ENCODE data around the gene CACNB4.

DNA sequence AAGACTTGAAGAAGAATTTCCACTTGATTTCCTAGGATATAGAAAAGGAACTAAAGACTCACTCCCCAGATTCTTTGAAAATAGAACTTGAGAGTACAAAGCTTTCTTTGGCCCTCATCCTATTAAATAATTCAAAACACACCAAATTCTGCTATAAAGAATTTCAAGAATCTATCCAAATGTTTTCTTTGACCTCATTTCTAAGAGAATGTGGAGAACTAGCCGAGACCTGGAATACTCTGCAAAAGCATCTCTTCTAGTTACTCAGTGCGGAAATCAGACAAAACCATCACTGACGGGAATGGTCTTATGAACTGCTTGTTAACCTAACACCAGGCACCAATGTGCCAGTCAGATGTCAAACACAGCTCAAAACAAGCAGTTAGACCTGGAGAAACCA lies 226.4 kb downstream of the CACNB4 start:
- TF ChIP-seq, protein P1, sequence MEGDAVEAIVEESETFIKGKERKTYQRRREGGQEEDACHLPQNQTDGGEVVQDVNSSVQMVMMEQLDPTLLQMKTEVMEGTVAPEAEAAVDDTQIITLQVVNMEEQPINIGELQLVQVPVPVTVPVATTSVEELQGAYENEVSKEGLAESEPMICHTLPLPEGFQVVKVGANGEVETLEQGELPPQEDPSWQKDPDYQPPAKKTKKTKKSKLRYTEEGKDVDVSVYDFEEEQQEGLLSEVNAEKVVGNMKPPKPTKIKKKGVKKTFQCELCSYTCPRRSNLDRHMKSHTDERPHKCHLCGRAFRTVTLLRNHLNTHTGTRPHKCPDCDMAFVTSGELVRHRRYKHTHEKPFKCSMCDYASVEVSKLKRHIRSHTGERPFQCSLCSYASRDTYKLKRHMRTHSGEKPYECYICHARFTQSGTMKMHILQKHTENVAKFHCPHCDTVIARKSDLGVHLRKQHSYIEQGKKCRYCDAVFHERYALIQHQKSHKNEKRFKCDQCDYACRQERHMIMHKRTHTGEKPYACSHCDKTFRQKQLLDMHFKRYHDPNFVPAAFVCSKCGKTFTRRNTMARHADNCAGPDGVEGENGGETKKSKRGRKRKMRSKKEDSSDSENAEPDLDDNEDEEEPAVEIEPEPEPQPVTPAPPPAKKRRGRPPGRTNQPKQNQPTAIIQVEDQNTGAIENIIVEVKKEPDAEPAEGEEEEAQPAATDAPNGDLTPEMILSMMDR (IDR thresholded peaks at IDR 0.05; ENCODE audit: low read length), result no peak
- no peak for TF ChIP-seq EZH2 (IDR thresholded peaks at IDR 0.05; ENCODE audit: borderline replicate concordance, low read length)
